Coronary artery (tissue), 2 donors: ENCODE results near the gene FAM83D.

Source experiments
- DNase-seq: peaks from one replicate; pipeline ENCODE4 v3.0.0-alpha.2; 2017; ENCODE audit warnings: low spot score
- H3K27ac ChIP-seq, 2 donors: fragments of 200-600 bp; sonication (generic); one replicate each; pipeline ENCODE4 v1.5.1; 2016 to 2019
- H3K4me3 ChIP-seq: fragments of 200-600 bp; sonication (generic); 2 replicates; pipeline ENCODE4 v1.5.1; 2016; ENCODE audit warnings: mild to moderate bottlenecking, moderate library complexity
- TF ChIP-seq, protein P1 (sequence below): fragments of 200-600 bp; sonication (generic); IDR thresholded peaks from one replicate; pipeline ENCODE4 v1.5.1; 2019; ENCODE audit warnings: antibody characterized with exemption

The FAM83D gene

DNA sequence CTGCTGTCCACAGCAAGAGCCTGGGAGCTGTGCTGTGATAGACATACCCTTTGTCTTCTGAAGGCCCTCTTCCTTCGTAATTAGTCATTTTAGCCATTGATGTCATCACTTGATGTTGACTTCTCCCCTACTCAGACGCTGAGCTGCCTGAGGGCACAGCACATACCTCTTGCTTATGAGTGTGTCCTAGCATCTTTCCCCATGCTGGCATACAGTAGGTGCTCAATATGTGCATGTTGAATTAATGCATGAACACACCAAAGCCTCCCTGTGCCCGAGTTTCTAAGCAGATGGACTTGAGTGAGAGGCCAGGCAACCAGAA lies 35.8 kb upstream of the FAM83D start:
- no peak for DNase-seq
- no peak overlapping the region for H3K27ac ChIP-seq
- TF ChIP-seq, protein P1, sequence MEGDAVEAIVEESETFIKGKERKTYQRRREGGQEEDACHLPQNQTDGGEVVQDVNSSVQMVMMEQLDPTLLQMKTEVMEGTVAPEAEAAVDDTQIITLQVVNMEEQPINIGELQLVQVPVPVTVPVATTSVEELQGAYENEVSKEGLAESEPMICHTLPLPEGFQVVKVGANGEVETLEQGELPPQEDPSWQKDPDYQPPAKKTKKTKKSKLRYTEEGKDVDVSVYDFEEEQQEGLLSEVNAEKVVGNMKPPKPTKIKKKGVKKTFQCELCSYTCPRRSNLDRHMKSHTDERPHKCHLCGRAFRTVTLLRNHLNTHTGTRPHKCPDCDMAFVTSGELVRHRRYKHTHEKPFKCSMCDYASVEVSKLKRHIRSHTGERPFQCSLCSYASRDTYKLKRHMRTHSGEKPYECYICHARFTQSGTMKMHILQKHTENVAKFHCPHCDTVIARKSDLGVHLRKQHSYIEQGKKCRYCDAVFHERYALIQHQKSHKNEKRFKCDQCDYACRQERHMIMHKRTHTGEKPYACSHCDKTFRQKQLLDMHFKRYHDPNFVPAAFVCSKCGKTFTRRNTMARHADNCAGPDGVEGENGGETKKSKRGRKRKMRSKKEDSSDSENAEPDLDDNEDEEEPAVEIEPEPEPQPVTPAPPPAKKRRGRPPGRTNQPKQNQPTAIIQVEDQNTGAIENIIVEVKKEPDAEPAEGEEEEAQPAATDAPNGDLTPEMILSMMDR, result no peak
- no peak overlapping the region for H3K4me3 ChIP-seq

DNA sequence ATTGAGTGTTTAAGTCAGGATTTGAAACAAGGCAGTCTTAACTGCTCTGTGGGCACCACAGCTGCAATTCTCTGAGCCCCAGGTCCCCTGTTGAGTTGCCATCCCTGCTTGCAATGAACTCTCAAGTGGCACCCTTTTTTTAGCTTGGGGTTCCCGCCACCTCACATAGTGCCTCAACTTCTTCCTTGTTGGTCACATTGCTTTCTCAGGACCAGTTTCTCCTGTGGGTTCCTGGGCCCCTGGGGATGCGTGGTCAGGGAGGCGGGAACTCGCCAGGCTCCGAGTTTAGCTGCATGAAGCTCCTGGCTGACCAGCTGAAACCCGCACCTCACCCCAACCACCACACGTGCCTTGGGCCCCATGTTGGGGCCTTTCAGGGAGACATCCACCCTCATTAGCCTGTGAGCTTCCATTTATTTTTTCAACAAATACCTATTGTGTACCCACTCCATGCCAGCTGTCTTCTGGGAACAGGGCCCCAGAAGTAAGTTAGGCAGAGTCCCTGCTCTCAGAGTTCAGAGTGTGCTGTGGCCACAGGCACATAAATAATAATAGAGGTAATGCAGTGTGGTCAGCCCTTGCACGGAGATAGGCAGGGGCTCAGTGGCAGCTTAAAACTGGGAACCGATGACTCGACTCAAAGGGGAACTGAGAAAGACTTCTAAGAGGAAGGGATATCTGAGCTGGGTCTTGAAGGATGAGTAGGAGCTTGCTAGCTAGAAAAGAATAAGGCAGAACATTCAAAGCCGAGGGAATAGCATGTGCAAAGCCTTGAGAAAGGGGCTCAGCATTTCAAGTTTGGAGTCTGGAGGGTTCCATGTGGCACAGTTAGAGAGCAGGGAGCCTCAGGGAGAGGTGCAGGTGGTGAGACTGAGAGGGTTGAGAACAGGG lies 33.9 kb upstream of the FAM83D start:
- Histone ChIP-seq H3K4me3 (no peak overlapping the region), H3K27ac (no peak overlapping the region)
- TF ChIP-seq, protein P1, result no peak
- no peak for DNase-seq

DNA sequence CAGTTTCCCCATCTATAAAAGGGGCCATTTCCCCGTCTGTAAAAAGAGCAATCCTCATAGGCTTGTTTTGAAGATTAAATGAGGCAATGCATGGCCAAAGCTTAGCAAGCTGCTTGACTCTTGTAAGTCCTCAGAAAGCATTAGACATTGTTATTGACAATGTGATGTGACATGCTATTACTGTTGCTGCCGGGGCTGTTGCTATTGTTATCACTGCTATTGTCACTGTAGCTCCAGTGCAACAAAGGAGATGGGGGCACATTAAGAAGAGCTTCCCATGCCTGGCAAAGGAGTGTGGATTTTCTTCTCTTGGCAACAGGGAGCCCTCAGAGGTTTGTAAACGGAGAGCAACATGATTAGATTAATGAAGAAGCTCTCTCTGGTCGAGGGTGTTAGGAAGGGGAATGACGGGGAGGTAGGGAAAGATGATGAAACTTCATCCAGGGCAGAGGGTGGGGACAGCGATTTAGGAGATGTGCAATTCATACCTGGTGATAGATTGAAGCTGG lies 33.1 kb upstream of the FAM83D start:
- Histone ChIP-seq H3K27ac (no peak overlapping the region), H3K4me3 (no peak overlapping the region)
- TF ChIP-seq, protein P1, result no peak
- no peak for DNase-seq

DNA sequence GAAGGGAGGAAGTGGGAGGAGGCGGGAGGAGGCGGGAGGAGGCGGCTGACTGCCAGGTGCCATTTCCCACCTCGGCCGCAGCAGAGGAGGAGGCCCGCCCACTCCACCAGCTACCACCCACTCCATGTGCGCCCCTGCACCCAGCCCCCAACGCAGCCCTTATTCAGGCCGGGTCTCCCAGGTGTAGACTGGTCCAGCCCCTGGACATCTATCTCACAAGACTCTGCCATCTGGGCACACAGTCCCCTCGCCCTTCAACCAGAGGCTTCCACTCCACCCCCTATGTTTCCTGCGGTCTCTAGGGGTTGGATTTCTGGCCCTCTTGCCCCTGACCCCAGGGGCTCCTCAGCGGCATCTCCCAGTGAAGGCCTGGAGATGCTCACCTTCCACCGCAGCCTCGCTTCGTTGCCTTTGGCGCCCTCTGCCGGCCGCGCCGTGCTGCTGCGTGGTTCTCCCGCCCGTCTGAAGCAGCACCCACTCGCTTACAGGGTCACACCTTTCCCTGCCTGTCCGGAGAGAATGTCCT lies 32.6 kb upstream of the FAM83D start:
- Histone ChIP-seq H3K4me3 (peak overlapping the region; percentile 50), H3K27ac (no peak overlapping the region)
- TF ChIP-seq, protein P1, result peak; percentile 96
- no peak for DNase-seq

DNA sequence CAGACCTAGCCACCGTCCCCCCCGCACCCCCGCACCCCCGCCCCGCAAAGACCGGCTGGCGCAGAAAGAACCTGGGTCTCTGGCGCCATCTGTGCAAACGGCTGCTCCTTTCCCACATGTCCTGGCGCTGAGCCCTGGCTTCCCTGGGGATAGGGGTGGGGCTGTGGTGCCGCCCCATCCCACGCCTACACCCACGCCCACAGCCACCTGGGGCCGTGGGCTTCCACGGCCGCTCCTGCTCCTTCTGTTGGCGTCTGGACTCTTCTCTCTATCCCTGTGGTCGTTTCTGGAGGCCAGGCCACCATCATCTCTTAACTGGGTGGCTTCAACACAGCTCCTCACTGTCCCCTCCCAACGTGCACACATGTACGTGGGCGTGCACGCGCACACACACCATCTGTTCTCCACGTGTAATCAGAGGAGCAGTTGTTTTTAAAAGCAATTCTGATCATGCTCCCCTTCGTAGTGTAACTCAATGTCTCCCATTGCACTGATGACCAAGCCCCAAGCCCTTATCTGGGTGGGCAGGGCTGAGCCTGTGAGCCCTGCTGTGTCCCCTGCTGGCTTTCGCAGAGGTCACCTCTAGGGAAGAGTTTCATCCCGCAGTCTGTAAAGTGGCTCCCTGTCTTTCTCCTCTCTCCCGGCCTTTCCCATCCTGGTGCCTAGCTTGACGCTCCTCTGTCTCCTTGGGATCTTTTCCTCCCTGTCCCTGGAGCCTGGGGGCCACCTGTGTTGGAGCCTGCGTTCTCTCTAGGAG lies 31.9 kb upstream of the FAM83D start:
- H3K27ac ChIP-seq, result no peak overlapping the region
- H3K4me3 ChIP-seq, result peak overlapping the region; percentile 50
- TF ChIP-seq, protein P1, result no peak
- DNase-seq, result no peak

DNA sequence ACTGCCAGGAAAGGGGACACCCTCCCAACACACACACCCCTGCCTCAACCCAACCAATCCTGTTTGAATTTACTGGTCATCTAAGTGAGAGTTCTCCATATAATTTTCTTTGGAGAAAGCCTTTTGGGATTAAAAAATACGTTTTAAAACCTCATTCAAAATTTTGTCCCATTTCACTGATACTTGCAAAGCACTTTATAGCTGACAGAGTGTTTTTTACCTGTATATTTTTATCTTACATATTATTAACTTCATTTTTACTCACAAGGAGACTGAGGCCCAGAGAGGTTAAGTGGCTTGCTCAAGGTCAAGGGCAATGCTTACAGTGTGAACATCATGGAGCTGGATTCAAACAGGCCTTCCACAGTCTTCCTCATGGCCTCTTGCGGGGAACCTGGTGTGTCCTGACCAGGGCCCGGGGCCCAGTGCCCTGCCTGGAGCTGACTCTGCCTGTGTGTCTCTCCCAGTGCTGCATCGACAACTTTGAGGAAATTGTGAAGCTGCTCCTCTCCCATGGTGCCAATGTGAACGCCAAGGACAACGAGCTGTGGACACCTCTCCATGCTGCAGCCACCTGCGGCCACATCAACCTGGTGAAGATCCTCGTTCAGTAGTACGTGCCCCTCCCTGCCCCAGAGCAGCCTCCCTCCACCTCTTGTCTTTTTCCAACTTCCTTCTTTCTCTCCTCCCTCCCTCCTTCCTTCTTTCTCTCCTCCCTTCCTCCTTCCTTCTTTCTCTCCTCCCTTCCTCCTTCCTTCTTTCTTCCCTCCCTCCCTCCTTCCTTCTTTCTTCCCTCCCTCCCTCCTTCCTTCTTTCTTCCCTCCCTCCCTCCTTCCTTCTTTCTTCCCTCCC lies 30.9 kb upstream of the FAM83D start:
- no peak for DNase-seq
- TF ChIP-seq, protein P1, result no peak
- Histone ChIP-seq H3K4me3 (no peak overlapping the region), H3K27ac (no peak overlapping the region)
